Amygdala (tissue), 56 donors: ENCODE data around the gene ZCCHC2.

Experiments used
- DNase-seq, 56 donors: peaks; one replicate each; lab custom pipeline; 2025; lab: John Stamatoyannopoulos, UW

The ZCCHC2 gene

DNA sequence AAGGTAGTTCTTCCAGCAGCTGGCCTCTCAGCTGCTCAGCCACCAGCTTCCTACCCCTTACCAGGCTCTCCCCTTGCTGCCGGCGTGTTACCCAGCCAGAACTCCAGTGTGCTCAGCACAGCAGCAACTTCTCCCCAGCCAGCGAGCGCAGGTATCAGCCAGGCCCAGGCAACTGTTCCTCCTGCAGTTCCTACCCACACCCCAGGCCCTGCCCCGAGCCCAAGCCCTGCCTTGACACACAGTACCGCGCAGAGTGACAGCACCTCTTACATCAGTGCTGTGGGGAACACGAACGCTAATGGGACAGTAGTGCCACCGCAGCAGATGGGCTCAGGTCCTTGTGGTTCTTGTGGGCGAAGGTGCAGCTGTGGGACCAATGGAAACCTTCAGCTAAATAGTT is 52.0 kb downstream of the ZCCHC2 start:
- DNase-seq, result no peak

DNA sequence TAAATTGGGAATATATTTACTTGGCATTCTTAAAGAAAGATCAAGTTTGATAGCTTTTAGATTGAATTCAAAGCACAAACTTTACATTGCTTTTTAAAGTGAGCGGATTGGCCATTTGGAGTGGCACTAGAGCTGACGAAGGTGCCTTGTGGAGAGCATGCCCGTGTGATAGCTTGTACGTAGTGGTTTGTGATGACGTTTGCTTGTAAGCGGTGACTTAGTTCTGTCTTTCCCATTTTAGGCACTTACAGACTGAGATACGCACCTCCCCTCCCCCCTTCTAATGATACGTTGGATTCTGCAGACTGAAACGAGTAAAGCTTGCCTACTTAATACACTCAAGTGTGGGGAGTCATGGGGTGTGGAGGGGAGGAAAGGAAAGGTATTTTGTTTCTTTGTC is 53.4 kb downstream of the ZCCHC2 start:
- no peak for DNase-seq

DNA sequence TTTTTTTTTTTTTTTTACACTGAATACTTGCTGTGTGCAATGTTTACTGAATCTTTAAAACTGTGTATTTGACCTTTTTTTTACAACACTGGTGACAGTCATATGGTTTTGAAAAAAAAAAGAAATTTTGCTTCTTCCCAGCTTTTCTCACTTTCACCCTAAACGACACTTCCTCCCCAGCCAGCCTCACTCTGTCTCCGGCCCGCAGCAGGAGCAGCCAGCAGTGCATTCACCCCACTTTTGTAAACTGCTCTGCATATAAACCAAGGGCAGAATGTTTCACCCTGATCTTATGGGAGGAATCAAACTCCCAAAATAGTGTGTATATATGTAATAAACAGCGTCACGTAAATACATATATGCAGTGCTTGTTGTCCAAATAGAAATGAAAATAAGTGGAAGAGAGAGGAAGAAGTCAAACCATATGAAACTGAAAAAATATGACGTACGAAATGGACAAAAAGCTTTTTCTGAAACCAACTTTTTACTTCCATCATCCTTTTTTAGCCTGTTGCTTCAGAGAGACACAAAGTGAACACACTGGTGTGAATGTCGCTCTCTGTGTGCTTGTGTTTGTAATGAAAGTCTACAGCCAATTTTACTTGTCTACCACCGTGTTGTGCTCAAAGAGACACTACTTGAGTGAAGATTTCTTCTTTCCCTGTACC is 54.2 kb downstream of the ZCCHC2 start:
- DNase-seq, result peak in 1 of 56 donors; percentile 6

DNA sequence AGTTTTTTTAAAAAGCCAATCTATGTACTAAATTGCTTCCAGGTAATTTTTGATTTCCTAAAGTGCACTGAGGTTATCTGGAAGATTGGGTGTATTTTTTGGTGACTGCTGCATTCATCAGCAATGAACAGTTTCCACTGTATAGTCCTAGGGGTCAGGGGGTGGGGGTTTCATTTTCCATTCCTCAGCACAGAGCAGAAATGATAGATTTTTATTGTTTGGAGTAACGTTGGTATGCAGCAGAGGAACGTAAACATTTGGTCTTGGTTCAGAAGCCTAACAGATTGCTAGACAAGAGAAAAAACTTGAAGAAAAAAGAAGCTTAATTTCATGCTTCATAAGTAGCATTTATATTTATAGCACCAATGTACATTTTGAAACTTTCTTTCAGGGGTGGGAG is 54.9 kb downstream of the ZCCHC2 start:
- no peak for DNase-seq

DNA sequence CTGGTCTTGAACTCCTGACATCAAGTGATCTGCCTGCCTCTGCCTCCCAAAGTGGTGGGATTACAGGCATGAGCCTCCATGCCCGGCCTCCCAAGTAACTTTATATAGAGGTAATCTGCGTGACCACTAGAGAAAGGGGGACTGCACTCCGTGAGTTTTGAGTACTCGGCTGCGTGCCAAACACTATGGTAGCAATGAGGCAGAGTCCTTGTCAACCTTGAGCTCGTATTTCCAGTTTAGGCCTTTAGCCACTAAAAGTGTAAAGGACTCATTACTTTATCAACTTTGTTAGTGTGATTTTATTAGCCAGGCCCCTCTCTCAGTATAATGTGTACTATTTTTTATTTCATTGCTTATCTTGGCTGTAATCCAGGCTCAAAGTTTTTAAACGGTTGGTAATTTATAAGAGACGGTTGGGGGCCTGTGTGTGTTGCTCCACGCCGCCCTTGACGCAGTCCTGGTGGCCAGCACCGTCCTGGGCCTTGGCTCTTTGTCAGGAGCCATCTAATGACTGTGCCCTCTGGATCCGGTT is 56.2 kb downstream of the ZCCHC2 start:
- DNase-seq, result no peak

DNA sequence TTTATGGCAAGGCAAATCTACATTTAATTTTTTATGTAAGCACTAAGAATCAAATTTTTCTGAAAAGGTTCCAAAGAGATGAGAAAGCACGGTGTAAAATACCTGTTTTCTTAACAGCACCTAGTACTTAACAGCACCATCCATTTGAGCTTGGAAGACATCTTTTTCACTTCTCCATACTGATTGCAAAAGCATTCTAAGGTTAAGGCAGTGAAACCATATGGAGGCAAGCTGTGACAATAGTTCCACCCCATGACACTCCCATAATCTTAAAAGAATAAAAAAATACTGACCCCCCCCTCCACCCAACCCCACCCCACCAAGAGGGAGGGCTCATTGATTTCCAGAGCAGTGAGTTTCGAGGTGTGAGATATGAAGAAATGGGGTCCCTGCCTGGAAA is 60.6 kb downstream of the ZCCHC2 start:
- no peak for DNase-seq

DNA sequence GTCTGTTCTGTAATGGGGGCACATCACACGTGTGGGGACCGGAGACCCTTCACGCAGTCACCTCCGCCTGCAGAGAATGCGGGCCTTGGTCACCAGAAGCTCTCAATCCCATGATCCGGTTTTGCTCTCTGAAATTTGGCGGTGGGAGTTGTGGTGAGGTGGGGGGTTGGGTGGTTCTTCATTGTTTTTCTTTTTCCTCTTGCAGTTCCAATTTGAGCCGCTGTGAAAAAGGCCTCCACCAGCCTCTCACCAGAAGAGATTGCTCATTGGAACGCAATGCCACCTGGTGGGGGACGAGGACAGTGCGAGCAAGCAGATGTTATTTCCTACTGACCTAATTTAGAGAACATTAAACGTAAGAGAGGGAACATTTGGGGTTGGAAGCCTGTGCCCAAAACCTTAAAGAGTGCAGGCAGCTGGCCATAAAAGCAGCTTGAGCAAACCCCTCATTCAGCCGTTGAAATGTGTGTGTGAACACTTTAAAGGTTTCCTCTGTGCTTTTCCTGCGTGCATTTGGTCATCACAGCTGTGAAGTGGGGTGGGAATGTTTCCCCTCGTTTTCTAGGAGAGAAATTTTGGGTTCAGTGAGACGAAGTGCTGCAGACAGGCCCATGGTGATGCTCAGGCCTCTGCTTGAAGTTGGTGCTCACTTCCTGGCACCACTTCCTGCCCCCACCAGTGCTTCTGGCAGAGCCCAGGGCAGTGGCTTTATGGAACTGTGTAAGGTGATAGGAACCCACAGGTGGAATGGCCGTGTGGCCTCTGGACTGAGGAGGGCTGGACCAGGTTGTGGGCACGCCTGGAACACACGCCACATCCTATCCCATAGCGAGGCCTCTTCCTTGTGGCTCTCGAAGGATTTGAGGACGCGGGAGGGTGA is 61.7 kb downstream of the ZCCHC2 start:
- DNase-seq, result peak in 55 of 56 donors; percentile 13 to 89 (median 66)

DNA sequence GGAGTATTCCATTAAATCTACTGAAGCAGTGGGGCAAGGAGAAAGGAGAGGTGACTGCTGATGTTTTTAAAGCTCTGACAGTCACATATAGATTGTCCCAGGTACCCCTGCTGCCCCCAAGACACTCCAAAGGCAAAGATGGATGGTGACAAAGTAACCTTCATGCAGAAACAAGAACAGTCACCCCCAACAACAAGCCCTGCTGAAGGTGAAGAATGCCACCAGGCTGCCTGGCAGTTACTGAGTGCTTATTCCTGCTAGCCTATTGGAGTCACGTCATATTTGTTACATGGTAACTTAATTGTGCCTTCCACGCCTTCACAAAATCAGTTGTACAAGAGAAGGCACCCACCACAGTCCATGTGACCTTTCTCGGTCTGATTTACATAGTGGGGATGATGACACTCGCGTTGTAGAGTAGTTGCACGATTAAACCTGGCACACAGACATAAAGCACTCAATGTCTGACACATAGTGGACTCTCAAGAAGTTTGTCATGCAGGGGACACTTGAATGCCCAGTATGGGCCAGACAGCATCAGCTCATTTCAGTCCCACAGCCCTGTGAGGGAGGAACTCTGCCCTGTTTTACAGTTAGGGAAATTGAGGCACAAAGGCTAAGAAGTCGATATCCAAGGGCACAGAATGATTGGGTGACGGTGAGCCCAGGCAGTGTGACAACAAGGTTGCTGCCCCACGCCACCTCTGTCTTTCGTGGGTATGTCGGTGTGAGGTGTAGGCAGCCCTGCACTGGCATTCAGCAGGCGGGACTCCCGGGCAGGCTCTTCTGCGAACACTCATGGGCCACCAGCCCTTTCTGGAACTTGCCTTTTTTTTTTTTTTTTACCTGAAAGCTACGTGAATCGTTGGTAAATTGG is 62.7 kb downstream of the ZCCHC2 start:
- DNase-seq, result no peak

DNA sequence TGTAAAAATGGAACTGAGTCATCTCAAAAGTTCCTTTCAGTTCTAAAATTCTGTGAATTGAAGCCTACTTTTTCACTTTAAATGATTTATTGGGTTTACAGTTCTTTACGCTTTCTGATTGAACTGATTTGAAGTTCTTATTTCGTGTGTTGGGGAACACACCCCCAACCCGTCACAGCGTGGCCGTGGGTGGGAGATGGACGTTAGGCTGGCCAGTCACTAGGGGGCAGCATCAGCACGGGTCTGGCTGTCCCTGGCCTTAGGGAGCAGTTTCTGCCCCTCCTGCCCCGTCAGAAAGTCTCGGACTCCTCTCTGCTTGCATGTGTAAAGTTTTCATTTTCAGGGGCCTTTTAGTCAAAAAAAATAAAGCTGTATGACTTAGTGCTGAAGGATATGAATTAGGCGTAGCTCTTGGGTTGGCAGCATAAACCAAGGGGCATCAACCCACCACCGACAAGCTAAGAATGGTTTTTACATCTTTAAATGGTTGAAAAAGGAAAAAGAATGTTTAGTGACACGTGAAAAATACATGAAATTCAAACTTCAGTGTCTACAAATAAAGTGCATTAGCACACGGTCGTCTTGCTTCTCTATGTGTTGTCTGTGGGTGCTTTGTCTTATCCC is 63.4 kb downstream of the ZCCHC2 start:
- peak in 55 of 56 donors; percentile 6 to 85 (median 61) for DNase-seq

DNA sequence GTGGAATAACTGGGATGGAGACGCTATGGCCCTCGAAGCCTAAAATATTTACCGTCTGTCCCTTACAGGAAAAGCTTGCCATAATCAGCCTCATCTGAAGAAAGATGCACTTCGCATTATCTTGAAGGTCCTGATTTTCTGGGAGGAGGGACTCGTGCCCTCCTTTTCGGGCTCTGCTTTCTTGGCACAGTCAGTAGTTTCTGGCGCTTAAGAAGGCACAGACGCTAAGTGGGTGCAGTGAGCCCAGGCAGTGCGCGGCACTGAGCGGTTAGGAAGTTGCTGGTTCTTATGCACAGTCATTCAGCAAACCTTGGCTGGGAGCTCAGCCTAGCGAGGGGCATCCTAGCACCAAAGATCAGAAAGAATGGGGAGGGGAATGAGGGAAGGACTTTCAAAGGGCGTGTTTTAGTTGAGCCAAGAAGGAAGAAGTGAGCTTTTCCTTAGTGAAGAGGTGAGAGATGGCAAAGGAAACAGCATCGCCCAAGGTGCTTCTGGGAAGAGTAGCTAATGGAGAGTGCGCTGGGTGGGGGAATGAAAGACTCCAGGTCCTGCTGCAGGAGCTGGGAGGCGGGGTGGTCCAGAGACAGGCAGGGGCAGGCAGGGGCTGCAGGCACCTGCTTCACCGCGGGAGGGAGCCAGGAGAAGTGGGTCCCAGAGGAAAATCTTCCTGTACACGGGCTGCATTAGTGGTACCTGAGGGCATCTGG is 64.1 kb downstream of the ZCCHC2 start:
- DNase-seq, result peak in 14 of 56 donors; percentile 5 to 46 (median 22)

DNA sequence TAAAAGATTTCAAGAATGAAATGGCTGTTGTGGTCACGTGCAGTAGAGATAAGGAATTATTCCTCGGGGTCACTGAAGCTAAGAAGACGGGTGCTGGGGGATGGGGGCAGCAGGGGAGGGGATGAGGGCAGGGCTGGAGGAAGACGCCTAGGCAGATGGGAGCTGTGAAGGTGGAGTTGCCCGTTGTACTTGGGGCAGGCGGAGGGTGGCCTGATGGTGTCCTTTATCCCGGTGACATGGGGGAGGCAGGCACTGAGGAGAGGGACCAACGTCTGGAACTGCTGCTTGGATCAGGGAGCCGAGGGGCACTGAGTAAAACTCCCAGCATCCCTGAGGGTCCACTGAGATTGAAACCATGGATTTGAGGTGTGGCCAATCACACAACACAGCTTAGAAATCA is 64.9 kb downstream of the ZCCHC2 start:
- no peak for DNase-seq

DNA sequence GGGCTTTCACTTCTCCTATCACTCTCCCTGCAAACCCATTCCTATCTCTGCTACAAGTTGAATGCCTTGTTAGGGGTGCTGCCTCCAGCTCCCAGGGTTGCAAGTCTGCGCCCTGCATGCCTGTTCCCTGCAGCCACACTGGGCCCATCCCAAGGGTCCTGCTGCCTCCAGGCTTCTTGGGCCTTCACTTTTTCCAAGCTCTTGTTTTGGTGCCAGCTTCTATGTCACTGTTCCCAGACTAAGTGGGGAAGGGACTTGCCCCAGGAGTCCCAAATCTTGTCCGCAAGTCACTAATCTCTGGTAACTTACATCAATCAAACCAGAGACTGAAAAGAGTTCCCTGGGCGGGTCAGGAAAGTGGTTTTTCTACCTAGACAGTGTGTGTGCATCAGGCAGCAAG is 65.4 kb downstream of the ZCCHC2 start:
- no peak for DNase-seq

DNA sequence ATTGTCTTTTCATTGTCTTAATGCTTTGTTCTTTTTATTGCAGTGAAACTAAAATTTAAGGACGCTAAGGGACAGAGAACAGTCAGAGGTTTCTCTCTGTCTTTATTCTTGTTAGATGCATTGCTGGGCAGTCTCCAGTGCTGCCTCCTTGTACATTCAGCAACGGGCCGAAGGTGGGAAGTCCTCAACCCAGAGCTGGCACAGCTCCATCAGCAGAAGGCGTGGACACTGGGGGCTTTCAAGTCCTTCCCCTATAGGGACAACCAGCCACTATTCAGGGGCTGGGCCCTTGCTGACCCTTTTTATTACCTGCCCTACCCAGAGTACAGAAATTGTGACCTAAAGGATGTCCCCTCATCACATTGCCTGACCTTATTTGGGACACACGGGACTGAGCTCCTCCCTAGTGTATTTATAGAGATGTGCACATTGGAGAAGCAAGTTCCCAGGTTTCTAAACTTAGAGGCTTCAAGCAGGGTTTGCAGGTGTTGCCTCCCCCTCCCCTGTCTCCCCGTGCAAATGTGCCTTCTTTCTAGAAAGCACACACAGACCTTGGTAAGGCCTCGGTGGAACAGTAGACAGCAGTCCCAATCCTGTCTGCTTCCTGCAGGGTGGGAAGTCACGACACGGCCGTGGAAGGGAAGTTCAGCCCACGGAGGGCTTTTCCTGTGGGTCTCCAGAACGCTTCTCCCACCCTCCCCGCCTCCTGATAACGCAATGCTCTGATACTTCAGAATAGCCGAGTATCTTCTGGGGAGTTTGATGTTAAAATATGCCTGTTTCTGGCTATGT is 68.2 kb downstream of the ZCCHC2 start:
- DNase-seq, result no peak

DNA sequence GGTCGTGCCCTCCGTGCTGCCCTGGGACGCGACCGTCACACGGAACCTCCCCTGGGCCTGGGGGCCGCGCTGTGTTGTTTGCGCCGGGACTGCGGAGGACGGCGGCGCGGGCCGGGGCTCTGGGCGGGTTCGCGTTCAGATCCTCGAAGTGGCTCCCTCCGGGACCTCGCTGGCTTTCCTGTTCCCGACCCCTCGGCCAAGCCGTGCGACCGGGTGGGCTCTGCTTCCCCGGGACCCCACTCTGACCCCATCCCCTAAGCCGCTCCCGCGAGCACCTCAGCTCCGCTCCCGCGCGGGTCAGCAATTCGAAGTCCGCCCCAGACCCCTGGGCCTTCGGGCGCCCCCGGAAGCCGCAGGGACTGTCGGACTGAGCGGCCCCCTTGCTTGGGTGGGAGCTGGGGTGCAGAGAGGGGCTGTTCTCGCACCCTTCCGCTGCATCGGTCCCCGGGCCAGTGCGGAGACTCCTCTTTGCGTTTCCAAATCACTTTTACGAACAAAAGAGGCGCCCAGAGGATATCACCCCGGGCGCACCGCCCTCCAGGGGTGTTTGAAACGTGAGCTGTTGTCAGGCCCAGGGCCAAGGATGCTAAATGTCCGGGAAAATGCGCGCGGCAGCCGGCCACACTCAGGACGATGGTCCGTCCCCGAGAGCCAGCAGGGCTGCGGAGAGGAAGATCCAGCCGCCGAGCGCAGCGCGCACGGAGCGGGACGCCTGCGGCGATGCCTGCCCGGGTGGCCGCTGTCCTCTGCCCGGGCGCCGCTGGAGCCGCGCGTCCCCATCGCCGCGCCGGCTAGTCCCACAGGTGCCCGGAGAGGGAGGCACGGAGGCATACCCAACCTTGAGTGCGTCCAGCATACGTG is 73.5 kb downstream of the ZCCHC2 start:
- DNase-seq, result peak in 2 of 56 donors; percentile 23 to 40

DNA sequence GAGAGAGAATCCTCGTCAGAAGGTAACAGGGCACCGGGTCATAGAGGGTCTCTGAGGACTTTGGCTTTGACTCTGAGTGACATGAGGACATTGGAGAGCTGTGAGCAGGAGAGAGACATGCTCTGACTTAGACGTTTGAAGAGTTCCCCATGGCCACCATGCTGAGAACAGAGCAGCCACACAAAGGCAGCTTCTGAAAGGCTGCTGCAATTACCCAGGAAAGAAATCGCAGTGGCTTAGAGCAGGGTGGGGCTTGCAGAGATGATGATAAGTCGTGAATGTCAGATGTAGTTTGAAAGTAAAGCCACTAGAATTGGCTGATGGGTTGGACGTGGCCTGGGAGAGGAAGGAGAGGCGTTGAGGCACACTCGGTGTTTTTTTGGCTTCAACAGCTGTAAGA is 79.0 kb downstream of the ZCCHC2 start:
- no peak for DNase-seq

DNA sequence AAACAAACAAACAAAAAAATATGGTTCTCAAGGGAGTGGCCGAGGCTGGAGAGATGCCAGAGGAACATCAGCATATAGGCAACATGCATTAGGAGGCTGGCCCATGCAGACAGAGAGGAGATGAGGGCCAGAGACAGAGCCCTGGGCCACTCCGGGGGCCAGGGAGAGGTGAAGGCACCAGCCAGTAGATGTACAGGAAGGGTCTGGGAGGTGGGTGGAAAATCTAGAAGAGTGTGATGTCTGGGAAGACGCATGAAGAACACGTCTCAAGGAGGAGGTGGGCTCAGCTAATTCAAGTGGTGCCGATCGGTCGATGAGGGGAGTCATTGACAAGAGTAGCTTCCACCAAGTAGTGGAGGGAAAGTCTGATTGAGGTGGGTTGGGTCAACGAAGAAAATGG is 79.9 kb downstream of the ZCCHC2 start:
- DNase-seq, result no peak

DNA sequence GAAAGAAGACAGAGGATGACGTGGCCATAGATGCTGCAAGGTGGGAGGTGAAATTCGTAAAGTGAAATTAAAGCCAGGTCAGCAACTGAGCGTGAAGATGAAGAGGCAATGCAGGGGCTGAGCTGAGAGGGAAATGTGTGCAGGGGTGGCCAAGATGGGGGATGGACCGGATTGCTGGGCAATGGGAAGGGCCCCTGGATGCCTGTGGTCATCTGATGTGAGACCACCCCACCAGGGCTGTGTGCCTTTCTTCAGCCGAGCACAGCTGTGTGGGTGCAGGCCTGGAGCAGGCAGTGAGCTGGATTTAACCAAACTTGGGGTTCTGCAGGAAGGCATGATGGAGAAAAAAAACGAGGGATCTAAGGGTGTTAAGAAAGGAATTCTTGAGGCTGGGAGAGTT is 80.4 kb downstream of the ZCCHC2 start:
- no peak for DNase-seq

DNA sequence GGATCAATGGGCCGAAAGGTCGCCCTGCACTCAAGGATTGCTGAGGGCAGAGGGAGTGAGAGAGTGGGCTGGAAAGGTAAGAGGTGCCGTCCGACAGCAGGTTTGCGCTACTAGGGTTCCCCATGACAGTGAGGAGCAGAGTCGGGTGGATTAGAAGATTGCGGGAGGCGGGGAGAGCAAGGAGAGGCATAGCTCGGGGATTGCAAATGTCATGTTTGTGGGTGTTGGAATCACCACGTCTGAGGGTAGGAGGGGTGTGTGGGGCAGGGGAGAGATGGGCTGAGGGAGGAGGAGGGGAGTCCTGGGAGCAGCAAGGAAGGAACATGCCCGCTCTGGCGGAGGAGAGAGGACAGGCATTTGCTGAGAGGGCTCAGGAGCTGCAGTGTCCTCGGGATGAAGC is 81.2 kb downstream of the ZCCHC2 start:
- no peak for DNase-seq
